Peyer's patch (tissue), 4 donors: ENCODE results near the gene TTC28.

ENCODE experiments used
- CTCF ChIP-seq, 6 experiments: fragments of 450-650 bp in 4 of 6; fragments of 200-600 bp in 2 of 6; sonication (generic) in 1 of 6; IDR thresholded peaks; one replicate each; pipeline ENCODE4 v1.5.1; 2017 to 2019; ENCODE audit warnings: antibody characterized with exemption in 6 of 6, mild to moderate bottlenecking in 3 of 6, moderate library complexity in 1 of 6
- POLR2A ChIP-seq, 2 donors: fragments of 450-650 bp; IDR thresholded peaks; one replicate each; pipeline ENCODE4 v1.5.1; 2017; ENCODE audit warnings: antibody characterized with exemption in 2 of 2, mild to moderate bottlenecking in 2 of 2, moderate library complexity in 2 of 2

GRCh38 chr22:28449041-28449440 is 230.6 kb downstream of the TTC28 start:
- TF ChIP-seq CTCF (IDR thresholded peaks at IDR 0.05) (no peak), POLR2A (IDR thresholded peaks at IDR 0.05) (no peak)
